ENCODE measurements around the gene DGCR8. TPM values are rescaled to one million over a fixed set of nuclear protein-coding genes. Genes with fewer than 3 reads are reported as not detected.

DGCR8 gene
- total RNA-seq (10 to 100 TPM; 11.4 to 20.0 (median 14.0) TPM), polyA plus RNA-seq (10 to 100 TPM in 1 of 2 donors, 1 to 10 TPM in 1; 8.3 to 26.3 TPM)
- long read RNA-seq, donor 1, full-length matches to known transcripts, result 4 of 12 reads
- long read RNA-seq, donor 1, partial matches to known transcripts, result 5 of 12 reads
- long read RNA-seq, donor 1, other reads (novel, unspliced or antisense), result 3 of 12 reads
- long read RNA-seq, donor 2, full-length matches to known transcripts, result 2 of 17 reads
- long read RNA-seq, donor 2, partial matches to known transcripts, result 10 of 17 reads
- long read RNA-seq, donor 2, other reads (novel, unspliced or antisense), result 5 of 17 reads
- long read RNA-seq, donor 3, full-length matches to known transcripts, result 5 of 9 reads
- long read RNA-seq, donor 3, partial matches to known transcripts, result 2 of 9 reads
- long read RNA-seq, donor 3, other reads (novel, unspliced or antisense), result 2 of 9 reads

DNA sequence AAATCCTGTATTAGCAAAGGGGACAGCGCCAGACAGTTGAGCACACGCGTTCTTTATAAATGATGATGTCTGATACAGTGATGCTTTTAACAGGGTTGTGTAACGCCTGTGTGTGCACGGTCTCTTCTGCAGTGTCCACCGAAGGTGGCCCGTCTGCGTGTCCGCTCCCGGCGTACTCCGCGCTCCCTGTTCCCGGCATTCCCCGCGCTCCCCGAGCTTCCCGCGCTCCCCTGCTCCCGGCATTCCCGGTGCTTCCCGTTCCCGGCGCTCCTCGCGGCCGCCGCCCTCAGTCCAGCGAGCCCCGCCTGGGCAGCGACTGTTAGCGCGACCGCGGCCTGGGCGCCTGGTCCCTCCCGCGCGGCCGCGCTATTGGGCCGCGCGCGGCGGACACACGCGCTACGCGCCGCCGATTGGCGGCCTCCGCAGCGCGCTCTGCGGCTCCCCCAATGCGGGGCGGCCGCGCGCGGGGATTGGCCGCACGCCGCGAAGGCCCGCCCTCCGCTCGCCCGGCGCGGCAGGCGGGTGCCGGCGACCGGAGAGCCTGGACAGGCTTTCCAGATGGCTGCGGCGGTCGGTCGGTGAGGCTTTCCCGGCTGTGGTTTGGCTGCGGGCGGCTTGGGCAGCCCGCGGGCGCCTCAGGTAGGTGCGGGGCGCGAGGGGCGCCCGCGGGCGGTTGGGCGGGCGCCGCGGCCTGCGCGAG lies at the start of gene DGCR8:
Gene DGCR8 (plus strand): TSS at position 497 of the 700 bp plus-strand sequence. CDS start 5,723 bp downstream, outside the sequence.
- Histone ChIP-seq H3K27ac (peak within 1 kb of the TSS; percentile 88 to 97 (median 94)), H3K4me1 (peaks cover 26 to 53% (median 47%) of the 10 kb centered on the region in 9 donors), H3K36me3 (peaks cover 0 to 3% (median 0%) of the 10 kb centered on the region in 9 donors), H3K27me3 (no peaks in the 10 kb centered on the region), H3K9me3 (no peaks in the 10 kb centered on the region), H3K4me3 (peak within 1 kb of the TSS; percentile 68 to 99 (median 88))
- TF ChIP-seq, protein P1, sequence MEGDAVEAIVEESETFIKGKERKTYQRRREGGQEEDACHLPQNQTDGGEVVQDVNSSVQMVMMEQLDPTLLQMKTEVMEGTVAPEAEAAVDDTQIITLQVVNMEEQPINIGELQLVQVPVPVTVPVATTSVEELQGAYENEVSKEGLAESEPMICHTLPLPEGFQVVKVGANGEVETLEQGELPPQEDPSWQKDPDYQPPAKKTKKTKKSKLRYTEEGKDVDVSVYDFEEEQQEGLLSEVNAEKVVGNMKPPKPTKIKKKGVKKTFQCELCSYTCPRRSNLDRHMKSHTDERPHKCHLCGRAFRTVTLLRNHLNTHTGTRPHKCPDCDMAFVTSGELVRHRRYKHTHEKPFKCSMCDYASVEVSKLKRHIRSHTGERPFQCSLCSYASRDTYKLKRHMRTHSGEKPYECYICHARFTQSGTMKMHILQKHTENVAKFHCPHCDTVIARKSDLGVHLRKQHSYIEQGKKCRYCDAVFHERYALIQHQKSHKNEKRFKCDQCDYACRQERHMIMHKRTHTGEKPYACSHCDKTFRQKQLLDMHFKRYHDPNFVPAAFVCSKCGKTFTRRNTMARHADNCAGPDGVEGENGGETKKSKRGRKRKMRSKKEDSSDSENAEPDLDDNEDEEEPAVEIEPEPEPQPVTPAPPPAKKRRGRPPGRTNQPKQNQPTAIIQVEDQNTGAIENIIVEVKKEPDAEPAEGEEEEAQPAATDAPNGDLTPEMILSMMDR (IDR thresholded peaks at IDR 0.05), result no peak
- DNase-seq (peak; percentile 95), ATAC-seq (peak; percentile 96 to 98 (median 97))
- WGBS, 2 donors, result 0 to 1% methylated on average over 94 to 100 of the region's 100 CpGs
- intact Hi-C loops (cut with DNase I), result loop anchor here in 6 of 10 donors (2.0 to 5.0 kb wide), 8 partner anchors 37 to 127 kb away; partner anchors contain the start of genes RANBP1 (in 3 of the 6), TANGO2 (in 3 of the 6), TRMT2A (in 3 of the 6) and ARVCF (in 1 of the 6)

- Histone ChIP-seq H3K36me3 (peaks cover 0 to 31% (median 13%) of the 10 kb centered on the region in 9 donors), H3K27ac (peak overlapping the region in 4 of 10 donors; percentile 72 to 81 (median 78)), H3K9me3 (no peaks in the 10 kb centered on the region), H3K4me1 (peaks cover 35 to 96% (median 66%) of the 10 kb centered on the region in 9 donors), H3K27me3 (no peaks in the 10 kb centered on the region), H3K4me3 (no peak overlapping the region)
- DNase-seq, result no peak
- intact Hi-C loops (cut with DNase I), result loop anchor here in 1 of 10 donors (5.0 kb wide), 1 partner anchor 45 kb away; no protein-coding TSS in a partner anchor
- ATAC-seq, result no peak
- 87 to 88% methylated on average over 16 of the region's 16 CpGs for WGBS, 2 donors
- TF ChIP-seq, protein P1 (IDR thresholded peaks at IDR 0.05), result no peak
Observed at GRCh38 chr22:20031732-20032406, 48.2 kb upstream of the DGCR8 start.

DNA sequence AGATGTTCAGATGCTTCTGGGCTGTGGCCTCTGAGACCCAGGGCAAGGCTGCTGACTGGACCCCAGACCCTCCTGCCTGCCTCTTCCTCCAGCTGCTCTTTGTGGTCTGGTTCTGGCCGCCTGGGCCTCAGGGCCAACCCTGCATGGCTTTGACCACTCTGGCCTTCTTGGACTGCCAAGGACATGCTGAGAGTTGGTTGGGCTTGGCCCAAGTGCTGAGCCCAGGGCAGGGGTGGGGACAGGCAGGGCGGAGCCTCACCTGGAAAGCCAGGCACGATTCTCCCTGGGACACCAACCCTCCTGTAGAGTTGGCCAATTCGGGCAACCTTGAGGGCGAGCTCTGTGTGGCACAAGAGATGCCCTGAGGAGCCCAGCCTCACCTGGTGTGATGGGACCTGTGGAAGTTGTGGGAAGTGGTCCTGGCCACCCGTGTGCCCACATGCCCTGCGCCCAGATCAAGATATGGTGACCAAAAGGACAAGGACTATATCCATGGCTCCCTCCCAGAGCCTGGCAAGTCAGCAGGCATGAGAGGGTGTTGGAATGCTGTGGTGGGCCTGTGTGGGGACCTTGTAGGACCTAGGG lies 47.5 kb upstream of the DGCR8 start:
- TF ChIP-seq, protein P1 (IDR thresholded peaks at IDR 0.05), result no peak
- Histone ChIP-seq H3K4me1 (peaks cover 35 to 92% (median 66%) of the 10 kb centered on the region in 9 donors), H3K9me3 (no peaks in the 10 kb centered on the region), H3K4me3 (no peak overlapping the region), H3K27ac (peak overlapping the region; percentile 20 to 81 (median 65)), H3K36me3 (peaks cover 0 to 38% (median 20%) of the 10 kb centered on the region in 9 donors), H3K27me3 (no peaks in the 10 kb centered on the region)
- WGBS, 2 donors, result 78 to 82% methylated on average over 7 of the region's 7 CpGs
- intact Hi-C loops (cut with DNase I), result loop anchor here in 1 of 10 donors (5.0 kb wide), 1 partner anchor 45 kb away; no protein-coding TSS in a partner anchor
- DNase-seq (no peak), ATAC-seq (peak in 2 of 8 donors; percentile 6 to 20)

Data from heart right ventricle (tissue), 16 donors.